ENCODE results near the gene ZNF10.

ZNF10 gene

DNA sequence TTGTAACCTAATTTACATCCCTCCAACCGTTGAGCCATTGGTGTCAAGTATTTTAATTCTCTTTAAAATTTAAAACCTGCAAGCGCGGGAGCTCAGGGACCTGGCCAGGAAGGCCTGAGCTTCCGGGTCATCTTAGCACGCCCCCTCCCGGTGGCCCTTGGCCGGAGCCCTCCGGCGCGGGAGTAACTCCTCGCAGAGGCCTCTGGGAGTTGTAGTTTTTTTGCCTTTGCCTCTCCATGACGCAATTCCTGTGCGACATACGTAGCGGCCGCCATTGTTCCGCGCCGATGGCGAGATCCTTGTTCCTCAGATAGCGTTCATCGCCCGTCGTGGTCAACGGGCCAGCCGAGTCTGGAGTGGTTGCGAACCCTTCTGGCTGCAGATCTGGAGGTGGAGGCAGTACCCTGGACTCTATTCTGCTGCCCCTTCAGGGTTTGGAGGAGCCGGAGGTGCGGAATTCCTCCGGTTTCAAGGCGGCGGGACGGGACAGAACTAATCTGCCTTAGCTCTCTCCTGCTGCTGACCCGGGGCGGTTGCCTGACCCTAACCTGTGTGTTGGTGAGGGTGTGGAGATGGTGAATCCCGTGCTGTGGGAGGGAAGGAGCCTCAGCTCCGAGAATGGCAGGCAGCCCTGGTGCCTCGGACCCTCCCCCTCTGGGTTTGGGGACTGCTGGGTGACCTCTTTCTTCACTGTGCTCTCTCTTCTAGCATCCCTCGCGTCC is 51.0 kb downstream of the ZNF10 start, which contains the start of gene ZNF268:
Gene ZNF268, plus strand, starts transcription at position 258 of the 722 bp plus-strand sequence. CDS start 503 bp downstream, outside the sequence.
- peak; percentile 84 for DNase-seq (ENCODE audit: low read depth)
- TF ChIP-seq CTCF (IDR thresholded peaks at IDR 0.05; ENCODE audit: low read depth, low read length, missing control alignments) = peak; percentile 91
- peak within 1 kb of the TSS; percentile 76 for H3K4me3 ChIP-seq (ENCODE audit: low read depth, low read length)
- in situ Hi-C loops (cut with HindIII; ENCODE audit: low sequenced_read_pairs) = no loop called here

- DNase-seq (ENCODE audit: low read depth) = no peak
- H3K4me3 ChIP-seq (ENCODE audit: low read depth, low read length) = no peak overlapping the region
- in situ Hi-C loops (cut with HindIII; ENCODE audit: low sequenced_read_pairs) = no loop called here
- no peak for TF ChIP-seq CTCF (IDR thresholded peaks at IDR 0.05; ENCODE audit: low read depth, low read length, missing control alignments)
Observed at GRCh38 chr12:133190176-133190575, 59.7 kb downstream of the ZNF10 start.

GRCh38 chr12:133192847-133193246 is 62.4 kb downstream of the ZNF10 start:
- no peak for DNase-seq (ENCODE audit: low read depth)
- H3K4me3 ChIP-seq (ENCODE audit: low read depth, low read length) = no peak overlapping the region
- no peak for TF ChIP-seq CTCF (IDR thresholded peaks at IDR 0.05; ENCODE audit: low read depth, low read length, missing control alignments)
- in situ Hi-C loops (cut with HindIII; ENCODE audit: low sequenced_read_pairs) = no loop called here

DNA sequence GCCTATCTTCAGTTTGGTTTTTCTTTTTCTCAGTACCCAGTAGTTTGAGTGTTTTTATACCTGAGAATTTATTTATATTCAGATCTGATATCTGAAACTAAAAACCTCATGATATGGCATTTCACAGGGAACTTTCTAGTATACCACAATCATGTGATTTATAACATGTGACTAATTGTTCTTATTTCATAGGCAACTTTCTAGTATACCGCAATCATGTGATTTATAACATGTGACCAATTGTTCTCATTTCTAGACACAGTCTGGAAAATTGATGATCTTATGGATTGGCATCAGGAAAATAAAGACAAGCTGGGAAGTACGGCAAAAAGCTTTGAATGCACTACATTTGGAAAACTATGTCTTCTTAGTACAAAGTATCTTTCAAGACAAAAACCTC is 71.5 kb downstream of the ZNF10 start:
- in situ Hi-C loops (cut with HindIII; ENCODE audit: low sequenced_read_pairs) = no loop called here
- H3K4me3 ChIP-seq (ENCODE audit: low read depth, low read length) = no peak overlapping the region
- DNase-seq (ENCODE audit: low read depth) = no peak
- no peak for TF ChIP-seq CTCF (IDR thresholded peaks at IDR 0.05; ENCODE audit: low read depth, low read length, missing control alignments)

- no peak overlapping the region for H3K4me3 ChIP-seq (ENCODE audit: low read depth, low read length)
- DNase-seq (ENCODE audit: low read depth) = peak; percentile 1
- no peak for TF ChIP-seq CTCF (IDR thresholded peaks at IDR 0.05; ENCODE audit: low read depth, low read length, missing control alignments)
- in situ Hi-C loops (cut with HindIII; ENCODE audit: low sequenced_read_pairs) = no loop called here
Observed at GRCh38 chr12:133202493-133203343, 72.3 kb downstream of the ZNF10 start.

- in situ Hi-C loops (cut with HindIII; ENCODE audit: low sequenced_read_pairs) = no loop called here
- no peak overlapping the region for H3K4me3 ChIP-seq (ENCODE audit: low read depth, low read length)
- no peak for DNase-seq (ENCODE audit: low read depth)
- no peak for TF ChIP-seq CTCF (IDR thresholded peaks at IDR 0.05; ENCODE audit: low read depth, low read length, missing control alignments)
Observed at GRCh38 chr12:133203344-133204263, 73.2 kb downstream of the ZNF10 start.

Measured in astrocyte of the cerebellum (primary cell).